ENCODE data around the gene POLR2C.
"Not testable (repeated sequence)": the region's sequence is repeated elsewhere in the genome, so short reads cannot be mapped to it uniquely, and the experiment has no call there.

POLR2C gene

DNA sequence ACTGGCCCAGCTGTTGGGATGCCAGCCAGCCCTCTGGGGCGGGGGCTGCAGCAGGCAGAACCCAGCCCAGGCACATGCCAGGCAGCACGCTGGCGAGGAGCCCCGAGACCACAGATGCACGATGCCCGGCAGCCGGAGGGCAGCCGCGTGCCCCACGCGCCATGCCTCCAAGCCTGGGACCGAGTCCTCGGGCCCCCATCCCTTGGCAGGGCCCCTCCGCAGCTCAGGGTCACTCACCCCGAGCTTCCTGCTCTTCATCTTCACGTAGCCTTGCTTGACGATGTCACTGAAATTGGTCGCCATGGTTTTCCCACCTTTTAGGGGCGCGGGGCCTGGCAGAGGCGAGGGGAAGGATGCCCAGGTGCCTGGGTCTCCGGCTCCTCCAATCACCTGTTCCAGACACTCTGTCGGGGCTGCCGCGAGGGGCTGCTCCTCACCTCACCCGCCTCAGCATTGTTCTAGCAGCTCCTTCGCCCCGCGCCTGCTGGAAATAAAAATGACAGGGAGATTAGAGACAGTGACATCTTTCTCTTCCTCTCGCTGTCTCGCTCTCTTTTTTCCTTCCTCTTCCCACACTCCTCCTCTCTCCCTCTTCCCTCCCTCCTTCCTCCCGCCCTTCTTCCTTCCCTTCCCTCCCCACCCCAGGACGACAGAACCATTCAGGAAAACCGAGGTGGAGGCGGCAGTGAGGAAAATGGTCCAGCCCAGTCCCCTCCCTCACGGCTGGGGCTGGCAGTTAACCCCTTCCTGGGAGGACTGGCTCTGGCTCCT lies 16.9 kb downstream of the POLR2C start:
- DNase-seq (ENCODE audit: low read depth in 3 of 3) = no peak

DNA sequence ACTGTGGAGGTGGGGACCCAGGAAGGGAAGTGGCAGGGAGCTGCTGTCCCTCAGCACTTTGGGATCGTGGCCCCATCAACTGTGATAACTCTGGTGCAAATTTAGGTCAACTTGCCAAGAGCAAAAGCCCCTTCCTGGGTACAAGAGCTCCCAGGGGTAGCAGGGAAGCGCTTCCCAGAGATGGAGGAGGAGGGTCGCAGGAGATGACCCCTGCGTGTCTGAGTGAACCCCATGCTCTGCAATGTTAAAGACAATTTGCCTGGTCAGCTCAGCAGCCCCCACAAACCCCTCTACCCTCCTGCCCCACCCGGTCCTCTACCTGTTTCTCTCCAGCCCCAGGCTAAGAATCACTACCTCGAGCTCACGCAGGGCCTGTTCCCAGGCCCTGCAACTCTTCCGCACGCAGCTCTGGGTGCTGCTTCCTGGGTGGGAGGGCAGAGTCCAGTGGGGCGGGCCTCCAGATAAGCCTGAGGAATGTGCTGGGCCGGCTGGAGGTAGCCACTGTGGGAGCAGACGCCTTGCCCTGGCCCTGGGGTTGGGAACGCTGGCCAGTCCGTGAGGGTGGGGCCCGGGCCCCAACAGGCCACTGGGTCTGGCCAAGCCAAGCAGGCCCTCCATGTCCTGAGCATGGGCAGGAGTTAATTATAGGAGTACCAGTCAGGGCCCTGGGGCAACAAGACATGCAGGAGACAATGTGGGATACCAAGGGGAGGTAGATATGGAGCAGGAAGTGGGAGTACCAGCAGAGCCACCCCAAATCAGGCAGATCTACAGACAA lies 17.7 kb downstream of the POLR2C start:
- no peak for DNase-seq (ENCODE audit: low read depth in 3 of 3)

DNA sequence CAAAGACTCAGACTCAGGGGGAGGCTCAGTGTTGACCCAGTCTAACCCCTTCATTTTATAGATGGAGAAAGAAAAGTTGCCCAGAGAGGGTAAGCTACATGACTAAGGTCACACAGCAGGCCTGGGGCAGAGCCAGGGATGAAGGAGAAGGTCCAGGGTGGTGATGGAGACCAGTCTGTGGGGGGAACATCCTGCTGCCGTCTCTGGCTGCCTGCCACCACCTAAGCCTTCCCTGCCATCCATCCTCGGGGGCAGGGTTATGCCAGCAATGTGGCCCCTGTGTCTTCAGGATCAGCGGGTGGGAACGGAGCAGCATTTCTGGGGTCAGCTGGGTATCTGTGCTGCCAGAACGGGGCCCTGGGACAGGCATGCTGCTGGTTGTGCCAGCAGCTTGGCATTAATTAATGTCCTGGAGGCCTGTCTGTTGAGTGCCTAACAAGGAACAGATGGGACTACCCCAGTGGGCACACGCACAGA lies 18.3 kb downstream of the POLR2C start:
- no peak for DNase-seq (ENCODE audit: low read depth in 3 of 3)

DNA sequence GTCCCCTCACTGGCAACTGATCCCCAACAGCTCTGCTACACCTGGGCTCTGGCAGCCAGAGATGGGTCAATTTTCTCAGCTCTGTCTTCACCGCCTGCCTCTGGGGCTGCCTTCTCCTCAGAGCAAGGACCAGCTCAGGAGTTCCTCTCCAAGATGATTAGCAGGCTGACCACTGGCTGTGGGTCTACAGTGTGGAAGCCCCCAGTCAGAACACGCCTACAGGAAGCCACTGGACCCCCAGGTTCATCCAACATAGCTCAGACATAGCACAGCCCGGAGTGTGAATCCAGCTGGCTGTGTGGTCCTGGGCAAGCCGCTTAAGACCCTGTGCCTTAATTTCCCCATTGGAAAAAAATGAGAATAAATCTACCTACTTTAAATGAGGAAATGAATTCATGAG lies 18.9 kb downstream of the POLR2C start:
- no peak for DNase-seq (ENCODE audit: low read depth in 3 of 3)

DNA sequence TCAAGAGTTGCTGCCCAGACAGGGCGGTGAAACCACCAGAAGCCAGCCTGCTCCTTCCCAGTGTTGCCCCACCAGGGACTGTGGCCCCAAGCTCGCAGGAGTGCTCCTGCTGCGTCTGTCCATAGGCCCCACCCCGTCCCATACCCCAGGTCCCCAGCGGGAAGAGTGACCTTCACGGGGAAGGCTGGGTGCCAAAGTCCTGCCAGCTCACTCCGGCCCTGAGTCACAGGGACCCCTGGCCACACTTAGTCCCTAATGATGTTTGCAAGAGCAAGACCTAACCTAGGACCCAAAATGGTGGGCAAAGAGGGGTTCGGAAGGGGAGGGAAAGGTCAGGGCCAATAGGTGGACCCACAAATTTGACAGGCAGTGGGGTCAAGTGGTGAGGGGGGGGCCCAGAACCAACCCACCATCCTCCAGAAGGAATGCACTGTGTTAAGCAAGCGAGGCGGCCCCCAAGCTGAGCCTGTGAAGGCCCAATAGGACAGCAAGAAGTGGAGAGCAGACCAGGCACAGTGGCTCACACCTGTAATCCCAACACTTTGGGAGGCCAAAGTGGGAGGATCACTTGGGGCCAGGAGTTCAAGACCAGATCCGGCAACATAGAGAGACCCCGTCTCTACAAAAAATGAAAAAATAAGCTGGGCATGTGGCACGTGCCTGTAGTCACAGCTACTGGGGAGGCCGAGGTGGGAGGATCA lies 20.5 kb downstream of the POLR2C start:
- no peak for DNase-seq (ENCODE audit: low read depth in 3 of 3)

DNA sequence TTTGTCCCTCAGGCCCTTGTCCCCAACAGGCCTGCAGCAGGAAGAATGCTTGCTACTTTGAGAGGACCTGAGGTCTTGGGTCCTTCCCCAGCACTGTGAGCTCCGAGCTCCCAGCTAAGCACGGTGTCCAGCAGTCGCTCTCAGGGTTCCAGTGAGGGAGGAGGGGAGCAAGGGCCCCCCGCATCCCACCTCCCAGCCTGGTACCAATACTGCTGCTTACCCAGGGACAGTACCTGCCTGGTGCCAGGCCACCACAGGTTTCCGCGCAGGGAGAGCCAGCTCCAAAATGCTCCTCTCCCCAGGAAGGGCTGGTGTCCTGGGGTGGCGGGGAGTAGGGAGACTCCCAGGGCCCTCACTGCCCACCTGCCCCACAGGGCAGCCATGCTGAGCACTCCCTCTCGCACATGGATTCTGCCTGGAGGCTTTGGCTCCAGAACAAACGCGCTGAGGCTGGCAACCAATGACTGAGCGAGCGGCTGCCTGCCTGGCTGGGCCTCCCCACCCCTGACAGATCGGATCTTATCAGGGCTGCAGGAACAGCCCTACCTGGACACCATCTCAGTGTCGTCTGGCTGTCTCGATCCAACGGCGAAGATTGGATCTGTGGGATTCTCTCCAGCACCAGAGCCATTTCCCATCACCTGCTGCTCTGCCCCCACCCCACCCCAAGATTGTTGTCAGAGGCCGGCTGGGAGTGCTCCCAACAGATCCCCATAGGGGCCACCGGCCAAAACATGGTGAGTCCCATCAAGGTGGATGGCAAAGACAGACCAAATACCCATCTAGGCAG lies 21.4 kb downstream of the POLR2C start:
- no peak for DNase-seq (ENCODE audit: low read depth in 3 of 3)

DNA sequence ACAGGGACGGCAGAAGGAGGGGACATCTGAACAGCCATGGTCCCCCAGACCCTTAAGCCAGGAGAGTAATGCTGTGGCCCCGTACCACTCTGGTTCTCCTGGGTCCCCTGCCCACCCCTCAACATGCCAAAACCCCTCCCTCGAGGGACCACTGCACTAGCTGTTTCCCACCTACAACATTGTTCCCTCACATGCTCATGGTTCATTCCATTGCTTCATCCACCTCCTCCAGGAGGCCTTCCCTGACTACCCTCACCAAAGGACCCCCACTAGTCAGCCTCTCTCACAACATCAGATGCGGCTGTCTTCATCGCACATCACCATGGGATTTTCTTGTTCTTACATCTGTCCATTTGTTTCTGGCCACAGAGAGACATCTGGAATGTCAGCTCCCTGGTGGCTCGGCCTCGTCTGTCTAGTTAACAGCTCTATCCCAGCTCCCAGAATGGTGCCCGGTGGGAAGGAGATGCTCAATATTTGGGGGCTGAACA lies 22.1 kb downstream of the POLR2C start:
- no peak for DNase-seq (ENCODE audit: low read depth in 3 of 3)

DNA sequence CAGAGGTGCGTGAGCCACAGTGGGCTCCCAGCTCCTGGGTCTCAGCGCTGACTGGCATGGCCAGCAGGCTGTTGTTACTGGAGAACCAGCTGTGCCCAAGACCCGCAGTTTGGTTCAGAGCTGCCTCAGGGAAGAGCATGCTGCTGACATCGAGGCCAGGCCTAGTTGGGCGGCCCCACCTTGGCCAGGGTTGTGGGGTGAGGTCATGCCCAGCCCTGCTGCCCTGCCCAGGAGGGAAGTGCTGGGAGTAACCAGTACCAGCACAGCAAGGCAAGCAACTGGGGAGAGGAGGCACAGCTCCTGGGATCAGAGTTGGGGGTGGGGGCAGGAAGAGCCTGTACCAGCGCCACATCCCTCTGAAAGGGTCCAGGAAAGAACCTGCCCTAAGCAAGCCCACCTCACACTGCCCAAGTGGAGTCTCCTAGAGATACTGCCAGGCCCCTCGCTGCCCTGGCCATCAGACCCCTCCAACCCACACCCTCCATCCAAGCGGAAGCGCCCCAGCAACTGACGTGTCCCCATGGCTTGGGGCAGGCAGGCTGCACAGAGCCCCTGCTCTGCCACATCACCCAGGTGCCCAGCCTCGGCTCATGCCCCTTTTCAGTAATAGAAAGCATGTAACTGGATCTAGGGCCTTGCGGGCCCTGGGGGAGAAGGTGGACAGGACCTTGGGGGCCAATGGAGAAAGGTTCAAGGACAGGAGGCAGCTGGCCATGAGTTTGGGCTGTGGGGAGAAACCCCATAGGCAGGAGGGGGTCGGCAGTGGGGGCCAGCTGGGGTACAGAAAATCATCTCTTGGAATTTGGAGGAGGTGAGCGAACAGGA lies 22.8 kb downstream of the POLR2C start:
- no peak for DNase-seq (ENCODE audit: low read depth in 3 of 3)

DNA sequence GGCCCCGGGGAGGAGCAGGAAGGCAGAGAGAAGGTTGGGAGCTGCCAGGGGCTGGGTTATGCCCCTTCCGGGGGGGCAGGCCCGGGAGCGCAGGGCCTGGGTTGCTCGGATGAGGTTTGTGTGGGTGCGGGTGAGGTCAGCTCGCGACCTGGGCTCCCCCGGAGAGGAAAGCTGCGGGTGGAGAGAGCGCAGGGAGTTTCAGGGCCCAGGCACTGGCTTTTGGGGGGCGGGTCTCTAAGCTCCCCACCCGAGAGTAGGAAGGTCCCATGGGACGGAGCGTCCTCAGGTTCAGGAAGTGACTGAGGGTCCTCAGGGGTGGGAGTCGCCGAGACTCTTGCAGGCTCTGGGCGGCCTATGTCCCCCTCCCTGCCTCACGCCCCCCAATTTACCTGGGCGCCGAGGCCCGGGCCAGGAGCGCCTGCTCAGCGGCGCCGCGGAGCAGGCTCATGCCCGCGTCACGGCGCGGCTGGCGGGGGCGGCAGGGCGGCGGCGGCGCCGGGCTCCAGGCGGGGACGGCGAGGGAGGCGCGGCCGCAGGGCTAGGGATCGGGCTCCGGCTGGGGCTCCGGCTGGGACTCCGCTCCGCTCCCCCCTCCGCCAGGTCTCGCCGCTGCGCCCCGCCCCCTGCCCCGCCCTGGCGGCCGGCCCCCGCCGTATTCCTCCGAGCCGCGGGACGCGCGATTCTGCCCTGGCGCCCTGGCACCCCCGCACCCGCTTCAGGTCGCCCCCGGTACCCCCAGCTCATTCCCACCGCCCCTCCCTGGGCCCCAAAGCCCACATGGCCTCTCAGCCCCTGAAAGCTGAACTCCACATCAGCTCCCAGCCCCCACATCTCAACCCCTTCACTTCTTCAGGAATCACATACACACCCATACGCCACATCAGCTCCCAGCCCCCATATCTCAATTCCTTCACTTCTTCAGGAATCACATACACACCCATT lies 23.7 kb downstream of the POLR2C start, which contains the start of gene DOK4:
DOK4 (minus strand) TSS at position 578 of the 942 bp plus-strand sequence. CDS start 6,986 bp downstream, outside the sequence.
- peak; percentile 64 to 80 (median 71) for DNase-seq (ENCODE audit: low read depth in 3 of 3)

DNA sequence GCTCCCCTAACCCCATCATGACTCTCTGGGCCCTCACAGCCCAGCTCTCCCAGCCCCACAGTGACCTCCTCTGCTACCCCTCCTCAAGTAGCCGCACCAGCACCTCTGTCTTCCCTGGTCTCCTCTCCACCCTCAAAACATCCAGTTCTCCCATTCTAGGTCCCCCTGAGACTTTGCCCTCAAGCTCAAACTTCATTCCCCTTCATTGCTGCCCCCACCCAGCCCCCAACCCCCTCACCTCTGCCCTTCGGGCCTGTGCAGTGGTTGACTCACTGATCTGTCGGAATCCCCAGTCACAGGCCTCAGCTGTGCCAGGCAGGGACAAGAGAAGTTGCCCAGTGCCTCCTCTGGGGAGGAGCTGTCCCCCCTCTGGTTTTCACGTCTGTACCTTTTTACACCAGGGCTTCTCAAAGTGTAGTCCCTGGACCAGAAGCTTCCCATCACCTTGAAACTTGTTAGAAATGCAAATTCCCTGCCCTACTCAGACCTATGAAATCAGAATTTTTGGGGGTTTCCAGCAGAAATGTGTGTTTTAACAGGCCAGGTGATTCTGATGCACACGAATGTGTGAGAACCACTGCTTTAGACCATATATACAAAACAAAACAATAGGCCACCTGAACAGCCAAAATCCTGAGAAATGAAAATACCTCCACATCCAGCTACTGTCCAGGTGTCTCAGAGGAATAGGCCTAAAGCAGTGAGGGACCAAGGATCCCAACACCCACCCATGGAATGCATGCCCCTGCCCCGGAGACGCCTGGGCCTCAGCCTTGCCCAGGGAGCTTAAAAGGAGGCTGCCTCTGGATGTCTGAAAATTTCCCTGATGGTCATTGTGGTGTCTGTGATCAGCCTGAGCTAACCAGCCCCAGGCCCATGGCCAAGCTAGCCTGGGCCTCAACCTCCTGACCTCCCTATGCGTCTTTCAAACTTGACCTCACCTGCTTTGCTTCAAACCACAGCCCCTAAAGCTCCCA lies 24.7 kb downstream of the POLR2C start:
- no peak for DNase-seq (ENCODE audit: low read depth in 3 of 3)

DNA sequence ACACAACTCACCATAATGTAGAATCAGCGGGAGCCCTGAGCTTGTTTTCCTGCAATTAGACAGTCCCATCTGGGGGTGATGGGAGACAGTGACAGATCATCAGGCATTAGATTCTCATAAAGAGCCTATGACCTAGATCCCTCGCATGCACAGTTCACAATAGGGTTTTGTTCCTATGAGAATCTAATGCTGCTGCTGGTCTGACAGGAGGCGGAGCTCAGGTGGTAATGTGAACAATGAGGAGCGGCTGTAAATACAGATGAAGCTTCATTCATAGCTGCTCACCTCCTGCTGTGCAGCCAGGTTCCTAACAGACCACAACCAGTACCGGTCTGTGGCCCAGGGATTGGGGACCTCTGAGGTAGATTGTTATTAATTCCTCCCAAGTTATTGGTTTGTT lies 26.8 kb downstream of the POLR2C start:
- DNase-seq (ENCODE audit: low read depth in 3 of 3) = no peak

DNA sequence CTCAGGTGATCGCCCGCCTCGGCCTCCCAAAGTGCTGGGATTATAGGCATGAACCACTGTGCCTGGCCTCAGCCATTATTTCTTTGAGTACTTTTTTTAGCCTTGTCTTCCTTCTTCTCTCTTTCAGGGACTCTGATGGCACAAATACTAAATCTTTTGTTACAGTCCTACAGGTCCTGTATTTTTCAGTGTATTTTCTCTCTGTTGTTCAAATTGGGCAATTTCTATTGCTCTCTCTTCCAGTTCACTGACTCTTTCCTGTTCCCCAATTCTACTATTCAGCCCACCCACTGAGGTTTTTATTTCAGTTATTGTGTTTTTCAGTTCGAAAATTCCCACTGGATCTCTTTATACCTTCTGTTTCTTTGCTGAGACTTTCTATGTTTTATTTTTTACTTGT lies 31.3 kb downstream of the POLR2C start:
- DNase-seq (ENCODE audit: low read depth in 3 of 3) = no peak

DNA sequence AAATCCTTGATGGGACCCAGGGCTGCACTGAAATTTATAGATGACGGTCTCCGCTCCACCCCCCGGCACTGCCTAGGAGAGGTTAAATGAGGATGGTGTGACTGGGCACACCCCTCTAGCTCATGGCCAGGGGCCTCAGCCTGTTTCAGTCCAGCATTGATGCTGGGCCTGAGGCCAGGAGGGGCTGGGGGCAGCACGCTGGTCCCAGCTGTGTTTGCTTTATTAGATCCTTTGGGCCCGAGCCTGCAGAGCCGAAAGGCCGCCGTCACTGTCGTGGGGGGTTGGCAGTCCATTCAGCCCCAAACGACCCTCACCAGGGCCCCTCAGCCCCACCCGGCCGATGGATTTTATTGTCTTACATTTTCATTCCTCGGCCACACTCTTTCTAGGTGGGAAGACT lies 34.6 kb downstream of the POLR2C start:
- no peak for DNase-seq (ENCODE audit: low read depth in 3 of 3)

DNA sequence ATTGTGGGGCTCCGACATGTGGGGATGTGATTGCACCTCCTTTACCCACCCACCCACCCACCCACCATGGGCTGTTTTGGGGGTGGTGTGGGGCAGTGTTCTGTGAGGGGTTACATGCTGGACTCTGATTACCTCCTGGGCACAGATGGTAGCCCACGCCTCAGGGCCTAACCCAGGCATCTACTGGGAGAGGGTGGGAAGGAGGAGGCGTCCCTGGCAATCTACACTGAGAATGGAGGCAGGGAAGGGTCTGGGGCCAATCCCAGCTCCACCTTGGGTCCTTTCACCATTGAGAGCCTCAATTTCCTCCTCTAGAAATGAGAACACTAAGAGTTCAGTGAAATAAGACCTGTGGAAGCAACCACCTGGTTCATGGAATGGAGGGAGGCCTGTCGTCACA lies 35.6 kb downstream of the POLR2C start:
- no peak for DNase-seq (ENCODE audit: low read depth in 3 of 3)

DNA sequence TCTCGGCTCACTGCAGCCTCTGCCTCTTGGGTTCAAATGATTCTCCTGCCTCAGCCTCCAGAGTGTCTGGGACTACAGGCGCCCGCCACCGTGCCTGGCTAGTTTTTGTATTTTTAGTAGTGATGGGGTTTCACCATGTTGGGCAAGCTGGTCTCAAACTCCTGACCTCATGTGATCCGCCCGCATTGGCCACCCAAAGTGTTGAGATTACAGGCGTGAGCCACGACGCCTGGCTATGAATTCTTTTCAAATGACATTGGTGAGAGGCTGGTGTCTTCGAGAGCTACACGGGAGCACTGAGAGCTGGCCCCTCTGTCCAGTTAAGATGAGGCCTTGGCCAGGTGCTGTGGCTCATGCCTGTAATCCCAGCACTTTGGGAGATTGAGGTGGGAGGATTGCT lies 37.5 kb downstream of the POLR2C start:
- not testable (repeated sequence) for DNase-seq (ENCODE audit: low read depth in 3 of 3)

DNA sequence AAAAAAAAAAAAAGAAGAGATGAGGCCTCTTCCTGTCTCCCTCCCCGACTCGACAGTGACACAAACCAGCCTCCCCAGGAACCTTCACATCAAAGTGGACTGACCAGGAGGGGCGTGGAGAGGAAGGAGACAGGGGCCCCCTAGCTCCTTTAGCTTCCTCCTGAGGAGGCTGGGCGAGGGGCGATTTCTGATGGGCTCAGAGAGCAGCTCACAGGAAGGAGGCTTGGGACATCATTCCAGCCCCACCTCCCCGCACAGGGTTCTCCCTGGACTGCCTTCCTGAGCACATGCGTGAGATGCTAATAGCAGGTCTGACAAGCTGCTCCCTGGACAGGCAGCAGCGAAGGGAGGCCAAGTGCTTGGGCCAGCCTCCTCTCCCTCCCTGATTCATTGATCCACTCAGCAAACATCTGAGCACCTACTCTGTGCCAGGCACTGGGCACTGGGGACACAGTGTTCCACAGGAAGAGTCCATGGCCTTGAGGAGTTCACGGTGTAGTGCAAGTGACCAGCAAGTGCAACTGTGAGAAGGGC lies 38.2 kb downstream of the POLR2C start:
- DNase-seq (ENCODE audit: low read depth in 3 of 3) = no peak

DNA sequence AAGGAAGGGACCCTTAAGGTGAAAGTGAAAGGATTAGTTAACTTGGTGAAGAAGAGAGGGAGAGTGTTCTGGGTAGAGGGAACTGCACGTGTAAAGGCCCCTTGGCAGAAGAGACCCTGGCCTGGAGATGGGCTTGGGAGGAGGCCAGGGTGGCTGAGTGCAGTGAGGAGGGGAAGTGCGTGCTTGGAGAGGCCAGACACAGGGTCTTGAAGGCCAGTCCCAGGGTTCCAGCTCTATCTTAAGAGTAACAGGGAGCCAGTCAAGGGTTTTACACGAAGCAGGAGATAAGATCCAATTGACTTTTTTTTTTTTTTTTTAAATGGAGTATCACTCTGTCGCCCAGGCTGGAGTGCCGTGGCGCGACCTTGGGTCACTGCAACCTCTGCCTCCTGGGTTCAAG lies 39.0 kb downstream of the POLR2C start:
- DNase-seq (ENCODE audit: low read depth in 3 of 3) = no peak

Data from stimulated activated CD4-positive, alpha-beta T cell treated with anti-CD3 and anti-CD28 coated beads, TNF-alpha, amount 100 ng/mL, for 4 hours (primary cell).